ENCODE measurements around the gene CLDN7. TPM values are rescaled to one million over a fixed set of nuclear protein-coding genes. Genes with fewer than 3 reads are reported as not detected.

CLDN7 gene
- total RNA-seq, 1 donor from 2014 or later: 2.7 TPM

- peak in 1 of 2 donors; percentile 58 for DNase-seq (ENCODE audit: low read depth in 2 of 2)
Observed at GRCh38 chr17:7238420-7239090, 23.7 kb downstream of the CLDN7 start.

DNA sequence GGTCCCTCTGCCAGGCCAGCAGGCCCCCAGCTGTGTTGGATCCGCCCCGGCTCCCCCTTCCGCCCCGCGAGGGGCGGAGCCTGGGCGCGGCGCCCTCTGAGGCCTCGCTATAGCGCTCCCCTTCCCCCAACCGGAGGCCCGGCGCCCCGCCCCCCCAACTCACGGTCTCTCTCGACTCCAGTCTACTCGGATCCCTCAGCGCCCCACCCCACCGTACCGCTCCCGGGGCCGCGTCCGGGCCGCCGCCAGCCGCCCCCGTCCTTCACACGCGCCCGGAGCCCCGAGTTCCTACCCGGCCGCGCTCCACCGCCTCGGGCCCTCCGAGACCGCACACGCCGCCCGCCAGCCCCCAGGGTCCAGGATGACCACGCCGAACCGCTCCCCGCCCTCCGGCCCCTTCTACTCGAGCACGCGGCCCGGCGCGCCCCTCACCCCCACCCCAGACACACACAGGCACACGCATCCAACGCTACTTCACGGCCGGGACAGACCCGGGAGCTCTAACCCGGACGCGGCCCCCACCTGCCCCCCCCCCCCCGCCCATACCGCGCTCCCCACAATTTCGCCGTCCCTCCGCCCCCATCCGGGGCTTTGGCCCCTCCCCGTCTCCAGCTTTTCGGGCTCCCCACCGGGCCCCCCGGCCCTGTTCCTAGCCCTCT, 24.4 kb downstream of the CLDN7 start:
- DNase-seq (ENCODE audit: low read depth in 2 of 2): peak in 1 of 2 donors; percentile 66

GRCh38 chr17:7237266-7237760, 25.0 kb downstream of the CLDN7 start:
- DNase-seq (ENCODE audit: low read depth in 2 of 2): no peak

DNA sequence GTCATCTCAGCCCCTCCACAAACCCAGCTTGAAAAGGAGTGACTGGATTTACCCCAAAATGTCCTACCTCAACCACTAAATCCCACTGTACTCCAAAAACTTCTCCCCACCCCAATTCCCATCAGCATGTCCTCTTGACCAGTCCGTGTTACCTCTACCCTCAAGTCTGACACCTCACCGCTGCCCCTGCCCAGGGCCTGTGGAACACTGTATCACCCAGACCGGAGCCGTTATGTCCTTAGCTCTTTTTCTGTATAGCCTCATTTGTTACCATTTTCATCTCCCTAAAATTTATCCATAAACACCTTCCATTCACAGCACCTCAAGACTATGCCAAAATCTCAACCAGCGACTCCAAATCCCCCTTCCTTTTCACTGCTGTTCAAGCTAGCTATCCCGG, 25.5 kb downstream of the CLDN7 start:
- no peak for DNase-seq (ENCODE audit: low read depth in 2 of 2)

DNA sequence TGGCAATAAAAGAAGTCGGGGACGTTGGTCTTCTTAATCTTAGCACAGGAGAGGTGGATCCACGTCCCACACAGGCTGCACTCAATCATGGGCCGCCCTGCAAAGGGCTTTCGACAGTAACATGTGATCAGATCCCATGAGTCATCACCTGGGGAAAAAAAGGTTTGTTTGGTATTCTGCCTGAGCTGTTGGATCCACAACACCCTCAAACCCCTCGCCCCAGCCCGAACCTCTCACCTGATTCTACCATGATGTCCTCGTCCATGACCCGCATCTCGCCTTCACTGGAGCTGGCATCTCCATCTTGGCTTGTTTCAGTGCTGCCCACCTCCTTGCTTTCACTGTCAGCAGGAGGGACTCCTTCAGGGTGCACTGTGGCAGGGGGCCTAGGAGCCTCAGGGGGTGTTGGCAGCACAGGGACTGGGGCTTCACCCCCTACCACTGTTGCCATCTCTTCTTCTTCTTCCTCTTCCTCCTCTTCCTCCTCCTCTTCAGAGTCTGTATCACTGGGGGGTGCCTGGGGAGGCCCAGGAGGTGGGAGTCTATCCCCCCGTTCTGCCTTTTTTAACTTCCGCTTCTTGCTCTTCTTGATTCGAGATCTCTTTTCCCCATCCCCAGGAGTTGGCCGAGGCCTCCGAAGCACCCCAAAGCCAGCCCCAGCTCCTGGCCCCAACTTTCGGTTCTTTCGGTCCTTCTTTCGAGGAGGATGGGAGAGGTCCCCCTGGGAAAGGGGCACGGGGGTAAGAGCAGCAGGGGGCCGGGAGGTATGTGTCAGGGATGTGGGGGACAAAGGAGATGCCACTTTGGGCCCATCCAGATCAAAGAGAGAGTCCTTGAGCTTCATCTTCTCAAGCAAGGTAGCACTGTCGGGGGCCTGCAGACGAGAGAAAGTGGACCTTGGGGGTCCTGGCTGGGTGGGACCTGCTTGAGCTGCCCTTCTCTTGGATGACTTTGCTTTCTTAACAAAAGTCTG, 26.3 kb downstream of the CLDN7 start:
- peak in 1 of 2 donors; percentile 35 for DNase-seq (ENCODE audit: low read depth in 2 of 2)

DNA sequence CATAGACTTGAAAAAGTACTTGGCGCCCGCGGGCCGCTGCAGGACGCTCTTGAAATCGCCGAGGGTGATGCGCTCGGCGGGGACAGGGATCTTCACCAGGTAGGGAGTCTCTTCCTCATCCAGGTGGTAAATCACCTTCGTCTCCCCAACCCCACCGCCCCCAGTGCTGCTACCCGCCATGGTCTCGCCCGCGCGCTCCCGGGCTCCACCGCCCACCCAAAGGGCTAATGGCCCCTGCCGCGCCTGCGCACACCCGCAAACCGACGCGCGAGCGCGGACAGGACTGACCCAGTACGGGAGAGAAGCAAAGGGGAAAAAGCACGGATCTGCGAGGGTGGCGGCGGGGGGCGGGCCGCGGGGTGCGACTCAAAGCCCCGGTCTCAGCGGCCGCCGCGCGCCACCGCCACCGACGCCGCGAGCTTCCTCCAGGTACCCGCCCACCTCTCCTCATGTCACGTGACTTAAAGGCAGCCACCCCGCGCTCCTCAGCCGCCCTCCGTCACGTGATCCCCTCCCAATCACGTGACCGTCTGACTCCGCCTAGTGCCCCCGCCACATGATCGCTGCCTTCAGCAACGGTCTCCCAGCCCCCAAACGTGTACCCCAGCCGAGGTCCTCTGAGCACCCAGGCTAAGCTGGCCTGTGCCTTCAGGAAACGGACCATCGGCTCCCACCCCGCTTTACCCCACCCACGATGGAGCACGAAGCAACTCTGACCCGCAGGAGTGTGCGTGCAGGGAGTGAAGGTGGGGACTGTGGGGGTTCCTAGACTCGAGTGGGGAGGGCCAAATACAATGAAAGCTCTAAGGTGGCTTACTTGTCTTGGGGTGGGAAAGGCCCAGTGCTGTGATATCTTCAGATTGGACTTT, 28.0 kb downstream of the CLDN7 start, which contains the start of gene DVL2:
Gene DVL2 (minus strand): TSS at position 435 of the 869 bp plus-strand sequence. CDS start 255 bp downstream, at position 180.
- DNase-seq (ENCODE audit: low read depth in 2 of 2): peak; percentile 88 to 96

- no peak for DNase-seq (ENCODE audit: low read depth in 2 of 2)
Observed at GRCh38 chr17:7233701-7234082, 28.6 kb downstream of the CLDN7 start.

DNA sequence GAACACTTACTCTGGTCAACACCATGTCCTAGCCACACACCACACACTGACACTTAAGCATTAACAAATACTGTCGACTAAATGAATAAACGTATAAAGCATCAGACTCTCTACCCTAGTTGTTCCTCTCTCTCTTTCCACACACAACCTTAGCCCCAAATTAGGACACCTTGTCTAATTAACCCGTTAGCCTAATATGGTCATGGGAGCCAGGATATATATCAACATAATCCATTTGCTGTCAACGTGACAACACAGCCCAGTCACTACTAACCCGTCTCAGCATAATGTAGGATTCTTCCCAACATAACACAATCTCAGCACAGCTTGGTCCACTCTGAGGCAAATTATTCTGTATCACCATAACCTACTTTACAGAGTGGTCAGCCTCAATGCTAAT, 30.2 kb downstream of the CLDN7 start:
- DNase-seq (ENCODE audit: low read depth in 2 of 2): no peak

DNA sequence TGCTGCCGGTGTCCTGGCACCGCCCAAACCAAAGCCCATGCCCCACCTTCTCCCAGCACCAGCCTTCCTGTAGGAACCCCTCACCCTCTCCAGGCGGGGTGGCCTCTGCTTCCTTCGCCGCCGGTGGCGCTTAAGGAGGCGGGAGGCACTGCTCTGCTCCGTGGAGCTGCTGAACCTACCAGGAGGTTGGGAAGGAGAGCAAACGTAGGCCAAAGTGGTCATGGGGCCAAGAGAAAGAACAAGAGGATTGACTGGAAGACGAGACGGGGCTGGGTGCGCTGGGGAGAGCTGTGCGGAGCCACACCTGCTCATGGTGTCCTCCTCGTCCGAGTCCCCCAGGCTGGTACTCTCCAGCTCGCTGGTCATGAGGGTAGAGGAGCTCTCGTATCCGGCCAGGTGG, 32.8 kb downstream of the CLDN7 start:
- no peak for DNase-seq (ENCODE audit: low read depth in 2 of 2)

DNA sequence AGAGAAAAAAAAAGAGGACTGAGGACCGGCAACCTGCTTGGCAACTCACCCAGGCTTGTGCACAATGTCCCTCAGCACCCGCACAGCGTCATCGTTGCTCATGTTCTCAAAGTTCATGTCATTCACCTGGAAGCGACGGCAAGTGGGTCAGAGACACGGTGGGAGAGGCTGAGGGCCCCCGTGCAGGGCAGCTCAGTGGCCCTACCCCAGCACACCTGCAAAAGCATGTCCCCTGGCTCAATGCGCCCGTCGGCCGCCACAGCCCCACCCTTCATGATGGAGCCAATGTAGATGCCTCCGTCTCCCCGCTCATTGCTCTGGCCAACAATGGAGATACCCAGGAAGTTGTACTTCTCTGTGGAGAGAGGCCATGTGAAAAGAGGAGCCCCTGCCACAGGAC, 33.4 kb downstream of the CLDN7 start:
- DNase-seq (ENCODE audit: low read depth in 2 of 2): no peak

DNA sequence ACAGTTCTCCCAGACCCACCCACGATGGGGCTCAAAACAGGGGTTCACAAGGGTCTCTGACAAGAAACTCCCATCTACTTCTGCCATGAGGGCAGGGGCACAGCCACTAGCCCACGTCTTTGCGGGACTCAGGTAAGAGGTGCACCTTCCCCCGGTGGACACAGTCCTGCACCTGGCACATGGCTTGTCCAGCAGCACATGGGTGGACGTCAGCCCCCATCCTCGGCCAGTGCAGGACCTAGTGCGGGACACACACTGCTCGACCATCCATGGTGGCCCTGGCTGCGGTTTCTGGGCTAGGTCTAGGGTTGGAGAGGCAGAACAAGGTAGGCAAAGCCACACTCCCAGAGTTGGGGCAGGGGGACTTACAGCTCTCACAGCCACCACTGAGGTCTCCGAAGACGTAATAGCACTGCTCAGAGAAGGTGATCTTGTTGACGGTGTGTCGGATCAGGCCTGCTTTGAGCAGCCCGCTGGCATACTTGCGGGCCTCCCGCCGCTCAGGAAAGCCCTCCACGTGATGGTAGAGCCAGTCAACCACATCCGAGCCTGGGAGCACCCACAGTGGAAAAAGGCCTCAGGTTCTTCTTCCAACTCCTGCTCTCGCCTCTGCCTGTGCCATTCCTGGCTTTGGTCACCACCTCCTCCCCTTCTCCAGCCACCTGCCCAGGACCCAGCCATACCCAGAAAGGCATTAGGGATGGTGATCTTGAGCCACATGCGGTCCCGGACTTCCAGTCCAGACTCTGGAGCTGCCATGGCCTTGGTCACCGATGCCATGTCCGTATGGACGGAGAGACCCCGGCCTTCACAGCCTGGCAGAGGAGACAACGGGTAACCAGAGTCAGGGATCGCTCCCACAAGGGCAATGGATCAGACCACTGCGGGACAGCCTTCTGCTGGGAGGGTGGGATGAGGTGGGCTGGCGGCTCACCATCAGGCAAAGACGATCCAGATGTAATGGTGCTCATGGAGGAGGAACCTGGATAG, 35.3 kb downstream of the CLDN7 start:
- no peak for DNase-seq (ENCODE audit: low read depth in 2 of 2)

- no peak for DNase-seq (ENCODE audit: low read depth in 2 of 2)
Observed at GRCh38 chr17:7225711-7226331, 36.5 kb downstream of the CLDN7 start.

- DNase-seq (ENCODE audit: low read depth in 2 of 2): no peak
Observed at GRCh38 chr17:7224661-7225111, 37.6 kb downstream of the CLDN7 start.

GRCh38 chr17:7224110-7224509, 38.2 kb downstream of the CLDN7 start:
- DNase-seq (ENCODE audit: low read depth in 2 of 2): no peak

- no peak for DNase-seq (ENCODE audit: low read depth in 2 of 2)
Observed at GRCh38 chr17:7223375-7223774, 38.9 kb downstream of the CLDN7 start.

GRCh38 chr17:7222972-7223292, 39.3 kb downstream of the CLDN7 start:
- no peak for DNase-seq (ENCODE audit: low read depth in 2 of 2)

GRCh38 chr17:7222093-7222971, 39.9 kb downstream of the CLDN7 start:
- DNase-seq (ENCODE audit: low read depth in 2 of 2): no peak

All from dermis microvascular lymphatic vessel endothelial cell (primary cell).